GM20431 (cell line): Measurements from ENCODE around the gene RFX4.
"Not testable (repeated sequence)": the region's sequence is repeated elsewhere in the genome, so short reads cannot be mapped to it uniquely, and the experiment has no call there.

Source experiments
- in situ Hi-C: fragments of 300-500 bp; cut with MseI, MboI; formaldehyde crosslinking; loops from one replicate; pipeline ENCODE4 v1.15.0; 2020; ENCODE audit warnings: low sequenced_read_pairs; ENCODE audit not compliant: unreplicated experiment

Gene RFX4

GRCh38 chr12:106682594-106683234, 99.9 kb downstream of the RFX4 start:
- in situ Hi-C loops: no loop called here

DNA sequence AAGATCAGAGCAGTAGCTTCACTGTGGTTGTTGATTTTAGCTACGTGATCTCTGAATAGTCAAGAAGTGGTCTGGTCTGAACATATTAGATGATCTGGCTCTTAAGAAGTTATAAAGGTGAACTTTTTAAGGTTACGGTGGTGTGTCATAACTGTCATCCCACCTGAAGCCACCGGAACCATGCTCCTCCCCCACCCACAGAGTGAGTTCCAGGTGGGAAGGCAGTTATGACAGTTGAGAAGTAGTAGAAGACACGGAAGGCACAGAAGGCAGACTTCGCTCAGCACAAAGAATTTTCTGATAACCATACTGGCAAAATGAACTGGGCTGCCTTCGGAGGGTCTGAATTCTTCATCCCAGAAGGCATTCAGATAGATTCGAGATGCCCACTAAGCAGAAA, 101.7 kb downstream of the RFX4 start:
- in situ Hi-C loops: no loop called here

DNA sequence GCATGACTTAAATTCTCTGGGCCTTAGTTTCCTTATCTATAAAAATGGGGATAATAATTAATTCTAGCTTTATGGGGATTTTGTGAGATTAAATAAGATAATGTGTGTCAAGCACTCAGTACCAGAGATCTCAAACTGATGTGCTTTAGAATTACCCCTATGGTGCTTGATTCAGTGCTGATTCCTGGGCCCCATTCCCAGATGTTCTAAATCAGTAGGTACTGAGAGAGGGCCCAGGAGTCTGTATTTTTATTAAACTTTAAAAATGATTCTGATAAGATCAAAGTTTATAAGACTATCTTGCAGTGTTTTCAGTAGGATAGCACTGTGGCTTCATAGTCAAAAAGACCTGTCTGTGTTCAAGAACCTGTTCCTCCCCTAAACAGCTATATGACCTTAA, 102.6 kb downstream of the RFX4 start:
- in situ Hi-C loops: no loop called here

DNA sequence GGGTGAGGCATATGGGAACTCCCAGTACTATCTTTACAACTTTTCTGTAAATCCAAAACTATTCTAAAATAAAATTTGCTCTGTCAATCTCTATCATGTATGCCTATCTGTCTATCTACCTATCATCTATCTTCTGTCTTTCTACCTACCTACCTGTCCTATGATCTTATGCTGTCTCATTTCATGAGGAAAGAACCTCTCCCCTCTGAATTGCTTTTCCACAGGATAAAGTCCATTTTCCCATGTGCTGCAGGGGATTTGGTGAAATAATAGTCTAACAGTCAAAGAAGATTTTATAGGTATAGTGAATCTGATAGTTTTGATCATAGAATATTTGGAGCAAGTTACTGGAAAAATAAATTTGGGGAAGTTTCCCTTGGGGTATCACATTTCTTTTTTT, 104.9 kb downstream of the RFX4 start:
- in situ Hi-C loops: no loop called here

GRCh38 chr12:106690569-106691305, 107.9 kb downstream of the RFX4 start:
- in situ Hi-C loops: no loop called here

GRCh38 chr12:106692033-106692432, 109.2 kb downstream of the RFX4 start:
- in situ Hi-C loops: not testable (repeated sequence)

- in situ Hi-C loops: no loop called here
These were observed 110.4 kb downstream of the RFX4 start for GRCh38 chr12:106692896-106693820.

DNA sequence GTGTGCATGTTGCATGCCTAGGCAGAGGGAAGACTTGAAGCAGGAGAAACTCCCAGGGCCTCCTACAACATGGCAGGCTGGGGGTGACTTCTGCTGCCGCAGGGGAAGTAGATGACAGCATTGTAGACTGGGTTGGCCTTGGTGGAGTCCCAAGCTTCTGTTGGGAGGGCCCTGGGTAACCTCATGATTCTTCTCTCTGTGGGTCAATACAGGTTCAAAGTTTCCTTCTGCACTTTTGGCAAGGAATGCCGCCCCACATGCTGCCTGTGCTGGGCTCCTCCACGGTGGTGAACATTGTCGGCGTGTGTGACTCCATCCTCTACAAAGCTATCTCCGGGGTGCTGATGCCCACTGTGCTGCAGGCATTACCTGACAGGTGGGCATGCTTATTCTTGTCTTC, 113.3 kb downstream of the RFX4 start:
- in situ Hi-C loops: no loop called here

GRCh38 chr12:106696681-106697417, 114.0 kb downstream of the RFX4 start:
- in situ Hi-C loops: no loop called here

GRCh38 chr12:106704081-106704480, 121.3 kb downstream of the RFX4 start:
- in situ Hi-C loops: no loop called here

DNA sequence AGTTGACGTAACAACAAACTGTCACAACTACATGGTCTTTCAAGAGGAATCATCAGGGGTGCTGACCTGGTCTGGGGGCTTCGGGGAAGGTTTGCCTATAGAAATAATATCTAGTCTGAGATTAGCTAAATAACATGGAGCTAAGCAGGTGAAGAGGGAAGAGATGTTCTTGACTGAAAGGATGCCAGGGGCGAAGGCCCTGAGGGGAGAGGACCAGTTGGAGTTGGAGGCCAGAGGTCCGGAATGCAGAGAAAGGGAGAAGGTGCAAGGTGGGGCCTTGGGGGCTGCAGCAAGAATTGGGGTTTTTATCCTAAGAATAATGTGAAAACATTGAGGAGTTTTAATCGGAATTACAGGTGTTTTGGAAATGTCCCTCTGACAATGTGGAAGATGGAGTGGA, 123.2 kb downstream of the RFX4 start:
- in situ Hi-C loops: no loop called here

DNA sequence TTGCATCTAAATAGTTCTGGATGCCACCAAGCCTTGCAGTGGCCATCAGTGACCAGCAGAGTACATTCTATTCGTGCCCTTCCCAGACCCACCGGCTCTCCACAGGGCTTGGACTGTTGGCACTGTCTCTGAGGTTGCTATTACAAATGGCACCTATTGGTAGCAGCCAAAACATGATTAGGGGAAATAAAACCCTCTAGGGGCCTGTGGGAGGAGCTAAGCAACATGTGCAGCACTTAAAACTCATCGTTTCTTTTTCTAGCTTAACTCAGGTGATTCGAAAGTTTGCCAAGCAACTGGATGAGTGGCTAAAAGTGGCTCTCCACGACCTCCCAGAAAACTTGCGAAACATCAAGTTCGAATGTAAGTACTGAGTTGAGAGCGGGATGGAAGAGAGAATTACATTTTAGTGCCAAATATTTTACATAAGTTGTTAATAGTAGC, 126.3 kb downstream of the RFX4 start:
- in situ Hi-C loops: no loop called here

GRCh38 chr12:106710143-106710893, 127.5 kb downstream of the RFX4 start:
- in situ Hi-C loops: no loop called here

- in situ Hi-C loops: no loop called here
These were observed 128.5 kb downstream of the RFX4 start for GRCh38 chr12:106711316-106711715.

GRCh38 chr12:106712768-106713167, 130.0 kb downstream of the RFX4 start:
- in situ Hi-C loops: no loop called here

DNA sequence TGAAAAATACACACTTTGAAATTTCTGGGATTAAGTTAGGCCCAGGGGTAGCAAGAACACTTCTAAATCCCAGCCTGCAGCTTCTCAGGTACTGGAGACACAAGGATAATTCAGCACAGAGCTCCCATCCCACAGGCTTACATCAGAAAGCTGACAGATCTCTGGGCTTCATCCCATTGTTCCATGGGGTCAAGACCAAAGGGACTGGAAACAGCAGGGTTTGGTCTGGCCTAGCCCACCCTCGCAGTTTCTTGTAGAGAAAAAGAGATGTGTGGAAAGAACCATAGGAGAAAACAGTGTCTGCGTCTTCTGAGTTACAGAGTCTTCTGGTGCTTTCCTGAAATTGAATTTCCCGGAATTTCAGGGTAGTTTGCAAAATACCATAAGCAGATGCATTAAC, 132.1 kb downstream of the RFX4 start:
- in situ Hi-C loops: no loop called here

DNA sequence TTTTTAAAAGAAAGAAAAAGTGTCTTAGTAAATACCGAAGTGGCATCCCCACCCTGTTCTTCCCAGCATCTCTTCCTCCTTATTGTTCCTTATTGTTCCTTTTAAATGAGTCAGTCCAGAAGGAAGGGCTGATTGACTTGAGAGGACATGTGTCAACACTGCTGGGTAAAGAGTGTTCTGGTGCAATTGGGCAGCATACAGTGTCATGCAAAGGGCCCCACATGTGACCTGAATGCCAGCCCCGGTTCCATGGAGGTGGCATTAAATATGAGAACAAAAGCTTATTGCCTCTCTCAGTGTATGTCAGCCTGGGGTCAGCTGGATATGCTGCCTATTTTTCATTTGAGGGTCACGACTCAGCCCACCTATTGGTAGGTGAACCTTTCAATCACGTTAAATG, 132.8 kb downstream of the RFX4 start:
- in situ Hi-C loops: no loop called here

- in situ Hi-C loops: no loop called here
These were observed 134.9 kb downstream of the RFX4 start for GRCh38 chr12:106717673-106718072.

DNA sequence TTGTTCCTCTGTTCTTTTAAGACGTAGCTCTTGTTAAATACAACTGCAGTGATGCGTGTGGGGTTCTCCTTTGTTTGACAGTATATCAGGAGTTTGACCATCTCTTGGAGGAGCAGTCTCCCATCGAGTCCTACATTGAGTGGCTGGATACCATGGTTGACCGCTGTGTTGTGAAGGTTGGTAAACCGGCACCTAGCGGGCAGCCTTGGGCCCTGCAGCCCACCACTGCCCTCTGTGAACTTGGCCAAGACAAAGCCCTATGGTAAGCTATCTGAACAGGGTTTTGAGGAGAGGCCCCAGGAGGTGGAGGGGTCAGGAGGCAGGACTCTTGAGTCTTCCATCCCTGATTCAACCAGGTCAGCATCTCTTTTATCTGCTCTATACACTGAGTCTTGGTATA, 137.1 kb downstream of the RFX4 start:
- in situ Hi-C loops: no loop called here
